Brain pericyte (primary cell): ENCODE measurements around the gene SSR3.

Experiments
- DNase-seq: peaks from one replicate; pipeline ENCODE4 v3.0.0-alpha.2; 2012; ENCODE audit warnings: low read depth, low spot score

The SSR3 gene

DNA sequence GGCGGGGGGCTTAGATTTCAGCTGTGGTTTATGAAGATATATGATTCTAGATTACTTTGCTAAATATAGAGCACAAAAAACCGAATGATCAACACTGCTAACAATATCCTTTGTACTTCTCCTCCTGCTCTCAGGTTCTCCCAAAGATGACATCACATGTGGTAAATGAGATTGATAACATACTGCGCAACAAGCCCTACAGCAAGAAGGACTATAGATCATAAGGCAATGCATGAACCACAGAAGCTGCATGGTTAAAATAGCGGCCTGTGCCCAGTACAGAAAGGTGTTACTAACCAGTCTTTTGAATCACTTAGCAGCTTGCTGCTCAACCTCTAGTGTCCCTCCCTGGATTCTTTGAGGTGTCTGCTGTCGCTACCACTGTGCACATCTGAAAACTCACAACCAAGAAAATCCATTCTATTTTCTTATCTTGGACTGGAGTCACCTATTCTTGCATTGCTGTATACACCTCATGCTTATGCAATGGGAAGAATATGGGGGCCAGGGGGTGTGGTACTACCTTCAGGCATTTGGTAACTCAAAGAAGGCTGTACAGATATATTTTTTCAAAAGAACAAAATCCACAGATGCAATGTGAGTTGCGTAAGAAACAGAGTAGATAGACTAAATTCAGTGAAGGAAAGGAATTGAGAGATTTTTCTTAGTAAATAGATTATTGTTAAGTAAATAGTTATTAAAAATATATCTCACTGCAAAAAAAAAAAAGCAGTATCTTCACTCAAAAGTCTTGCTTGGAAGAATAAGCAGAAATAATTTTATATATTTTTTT is 18.2 kb downstream of the SSR3 start:
- DNase-seq = no peak

DNA sequence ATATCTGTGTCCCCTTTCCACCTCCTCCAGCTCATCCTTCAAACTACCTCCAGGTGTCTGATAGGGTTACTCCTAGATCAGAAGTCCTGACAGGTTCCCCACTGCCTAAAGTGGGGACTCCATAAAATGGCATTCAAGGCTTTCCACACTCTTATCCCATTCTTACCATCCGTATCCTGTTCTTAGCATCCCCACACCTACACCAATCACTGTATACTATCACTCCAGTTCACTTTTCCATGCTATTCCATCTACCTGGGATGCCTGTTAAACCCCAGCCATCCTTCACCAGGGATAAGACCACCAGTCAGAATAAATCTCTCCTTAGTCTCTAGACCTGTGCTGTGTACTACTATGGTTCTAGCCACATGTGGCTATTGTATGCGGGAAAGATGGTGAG is 19.1 kb downstream of the SSR3 start:
- DNase-seq = no peak

DNA sequence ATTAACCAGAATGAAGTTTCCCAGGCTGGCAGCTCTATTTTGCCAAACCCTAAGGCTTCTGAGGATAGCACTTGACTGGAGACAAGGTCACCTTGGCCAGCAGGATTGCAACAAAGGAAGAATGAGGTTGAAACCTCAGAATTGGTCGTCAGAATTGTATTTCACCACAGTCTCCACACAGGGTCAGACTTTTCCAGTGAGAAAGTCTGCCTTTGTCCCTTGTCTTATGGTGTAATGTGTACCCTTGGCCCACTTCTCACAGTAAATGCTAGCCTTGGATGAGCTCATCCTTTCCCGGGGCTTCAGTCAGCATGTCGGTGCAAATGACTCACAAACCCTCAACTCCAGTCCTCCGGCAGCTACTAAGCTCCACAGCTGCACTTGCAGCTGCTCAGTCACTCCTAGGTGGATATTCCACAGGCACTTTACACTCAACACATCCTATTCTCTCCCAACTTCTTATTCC is 19.7 kb downstream of the SSR3 start:
- peak; percentile 97 for DNase-seq

DNA sequence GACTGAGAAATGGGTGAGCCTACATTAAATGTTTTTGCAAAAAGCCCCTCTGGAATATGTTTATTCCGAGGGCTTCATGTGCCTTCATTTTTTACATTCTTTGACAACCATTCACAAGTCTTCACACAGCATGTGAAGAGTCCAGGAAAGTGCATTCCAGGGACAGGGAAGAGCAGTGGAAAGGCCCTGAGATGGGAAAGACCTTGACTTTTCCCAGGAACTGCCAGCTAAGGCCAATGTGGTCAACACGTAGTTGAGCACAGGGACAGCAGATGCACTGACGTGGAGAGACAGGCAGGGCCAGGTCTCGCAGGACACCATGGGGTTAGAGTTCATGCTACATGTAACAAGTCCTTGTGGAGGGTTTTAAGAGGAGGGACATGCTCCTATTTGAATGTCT is 21.7 kb downstream of the SSR3 start:
- DNase-seq = peak; percentile 53

DNA sequence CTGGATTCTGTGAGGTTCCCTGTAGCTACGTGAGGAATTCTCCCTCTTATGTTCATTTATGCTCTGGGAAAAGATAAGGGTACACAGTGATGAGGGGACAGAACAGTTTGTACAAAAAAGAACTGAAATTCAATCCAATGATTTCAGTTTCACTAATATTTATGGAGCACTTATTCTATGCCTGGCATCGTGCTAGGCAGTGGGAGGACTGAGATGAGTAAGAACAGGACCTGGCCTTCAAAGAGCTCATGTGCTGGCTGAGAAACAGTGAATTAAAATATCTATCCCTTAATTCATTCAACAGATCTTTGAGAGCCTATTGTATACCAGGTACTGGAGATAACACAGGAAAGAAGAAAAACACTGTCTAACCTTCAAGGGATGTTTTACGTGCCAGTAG is 22.2 kb downstream of the SSR3 start:
- no peak for DNase-seq

DNA sequence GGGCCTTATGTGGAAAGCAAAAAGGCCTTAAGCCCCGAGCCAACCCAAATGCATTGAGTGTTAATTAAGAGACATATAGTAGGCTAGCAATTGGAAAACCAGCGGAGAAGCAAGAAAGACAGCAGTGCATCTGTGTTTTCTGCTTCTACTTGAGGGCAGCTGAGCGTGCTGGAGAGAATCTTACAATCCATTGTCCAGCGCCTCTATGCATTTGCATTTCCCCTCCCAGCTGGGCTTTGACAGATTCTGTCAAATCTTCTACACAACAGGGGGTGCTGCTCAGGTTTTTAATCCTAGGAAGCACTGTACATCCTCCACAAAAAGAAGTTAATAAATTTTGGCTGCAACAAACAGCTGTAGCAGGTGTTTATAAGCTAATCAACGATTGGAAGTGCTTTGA is 23.9 kb downstream of the SSR3 start:
- no peak for DNase-seq

DNA sequence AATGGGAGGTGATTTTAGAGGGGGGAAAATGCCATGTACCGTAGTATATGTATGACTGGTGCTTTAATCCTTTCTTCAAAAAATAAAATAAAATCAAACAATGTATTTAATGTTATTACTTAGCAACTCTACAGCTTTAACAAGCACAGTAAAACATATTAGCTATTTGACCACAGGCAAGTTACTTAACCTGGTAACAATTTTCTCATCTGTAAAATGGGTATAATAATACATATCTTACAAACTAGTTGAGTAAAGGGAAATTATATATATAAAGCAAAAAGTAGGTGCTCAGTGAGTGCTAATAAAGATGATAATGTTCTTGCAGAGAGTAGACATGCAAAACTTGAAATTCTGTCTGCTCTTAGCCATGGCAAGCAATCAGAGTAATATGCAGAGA is 27.9 kb downstream of the SSR3 start:
- no peak for DNase-seq

DNA sequence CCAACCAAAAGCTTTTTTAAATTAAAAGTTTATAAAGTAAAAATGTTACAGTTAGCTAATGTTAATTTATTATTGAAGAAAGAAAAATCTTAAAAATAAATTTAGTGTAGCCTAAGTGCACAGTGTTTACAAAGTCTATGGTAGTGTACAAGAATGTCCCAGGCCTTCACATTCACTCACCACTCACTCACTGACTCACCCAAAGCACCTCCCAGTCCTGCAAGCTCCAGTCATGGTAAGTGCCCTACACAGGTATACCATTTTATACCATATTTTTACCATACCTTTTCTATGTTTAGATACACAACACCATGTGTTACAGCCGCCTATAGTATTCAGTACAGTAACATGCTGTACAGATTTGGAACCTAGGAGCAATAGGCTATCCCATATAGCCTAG is 29.1 kb downstream of the SSR3 start:
- no peak for DNase-seq

DNA sequence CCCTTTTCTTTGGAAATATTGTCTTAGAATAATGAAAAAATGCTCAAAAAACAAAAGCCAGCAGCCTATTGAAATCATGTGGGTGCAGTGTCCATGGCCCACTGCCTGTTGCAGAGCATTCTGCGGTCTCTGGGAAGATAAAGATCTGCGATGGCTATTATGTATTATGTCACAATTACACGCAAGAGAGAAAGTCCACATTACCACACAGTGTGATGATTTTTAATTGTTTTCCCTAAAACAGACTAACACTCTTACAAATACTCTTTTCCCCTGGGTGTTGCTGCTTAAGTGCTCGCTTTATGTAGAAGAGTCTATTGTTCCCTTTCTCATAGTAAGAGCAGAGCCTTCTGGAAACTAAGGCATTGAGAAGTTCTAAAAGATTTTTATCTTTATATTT is 32.2 kb downstream of the SSR3 start:
- no peak for DNase-seq

DNA sequence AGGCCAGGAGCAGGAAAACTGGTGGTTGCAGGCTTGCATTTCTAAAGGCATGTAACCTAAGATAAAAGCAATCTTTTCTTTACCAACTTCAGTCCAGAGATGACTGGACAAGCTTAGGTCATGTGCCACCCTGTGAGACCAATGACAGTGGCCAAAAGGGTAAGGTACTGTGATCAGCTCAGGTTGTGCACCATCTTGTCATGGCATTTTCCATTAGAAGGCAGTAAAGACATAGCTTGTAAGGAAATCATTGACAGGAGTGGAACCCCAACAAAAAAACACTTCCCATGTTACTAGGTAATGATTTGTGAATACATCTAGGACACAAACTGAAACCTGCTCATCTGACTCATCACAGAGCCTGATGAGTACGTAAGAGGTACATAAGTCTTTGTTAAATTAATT is 35.2 kb downstream of the SSR3 start:
- no peak for DNase-seq

DNA sequence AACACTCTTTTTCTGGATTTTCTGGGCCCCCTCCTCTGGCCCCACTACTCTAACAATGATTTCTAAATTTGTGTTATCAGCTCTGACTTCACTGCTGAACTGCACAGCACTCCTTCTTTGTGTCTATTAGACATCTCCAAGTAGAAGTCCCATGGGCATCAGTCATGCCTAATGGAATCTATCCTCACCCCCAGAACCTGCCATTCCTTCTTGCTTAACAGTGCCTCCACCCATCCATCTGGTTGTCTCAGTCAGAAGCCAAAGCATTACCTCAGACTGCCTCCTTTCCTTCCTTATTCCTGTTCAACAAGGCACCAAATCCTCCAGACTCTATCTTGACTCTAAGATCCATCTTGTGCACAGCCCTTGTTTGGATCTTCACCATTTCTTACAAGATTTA is 36.2 kb downstream of the SSR3 start:
- DNase-seq = no peak

DNA sequence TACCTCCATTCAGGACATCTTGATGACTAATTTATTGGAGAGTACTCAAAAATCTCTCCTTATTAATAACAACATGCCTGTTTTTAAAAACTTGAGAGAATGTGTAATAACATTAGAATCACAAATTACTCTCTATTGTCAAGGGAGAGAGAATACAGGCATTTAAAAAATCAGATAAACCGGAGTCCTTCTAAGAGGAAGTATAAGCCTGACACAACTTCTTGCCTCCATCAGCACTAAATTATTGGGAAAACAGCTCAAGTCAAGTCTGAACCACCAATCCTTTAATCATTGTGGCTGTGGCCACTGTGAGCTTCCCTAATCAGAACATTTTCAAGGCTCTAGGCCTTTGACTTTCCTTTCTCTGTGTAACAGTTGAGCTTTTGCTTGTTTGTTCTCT is 38.0 kb downstream of the SSR3 start:
- no peak for DNase-seq

DNA sequence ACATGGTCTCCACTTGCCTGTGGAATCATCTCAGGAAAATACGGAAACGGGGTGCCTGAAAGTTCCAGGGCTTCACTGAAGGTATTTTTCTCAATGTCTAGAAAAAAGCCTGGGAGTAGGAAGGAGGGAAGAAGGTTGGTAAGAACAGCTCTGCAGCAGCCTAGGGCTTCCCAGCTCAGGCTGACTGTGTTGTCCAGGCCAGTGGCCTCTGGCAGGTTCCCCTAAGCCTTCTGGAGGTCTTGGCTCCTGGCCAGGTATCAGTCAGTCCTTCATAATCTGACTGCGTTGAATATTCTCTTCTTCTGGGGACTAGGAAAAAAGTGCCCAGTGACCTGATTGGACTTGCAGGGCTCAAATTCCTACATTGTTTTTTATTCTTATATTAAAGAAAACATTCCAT is 38.6 kb downstream of the SSR3 start:
- DNase-seq = no peak

DNA sequence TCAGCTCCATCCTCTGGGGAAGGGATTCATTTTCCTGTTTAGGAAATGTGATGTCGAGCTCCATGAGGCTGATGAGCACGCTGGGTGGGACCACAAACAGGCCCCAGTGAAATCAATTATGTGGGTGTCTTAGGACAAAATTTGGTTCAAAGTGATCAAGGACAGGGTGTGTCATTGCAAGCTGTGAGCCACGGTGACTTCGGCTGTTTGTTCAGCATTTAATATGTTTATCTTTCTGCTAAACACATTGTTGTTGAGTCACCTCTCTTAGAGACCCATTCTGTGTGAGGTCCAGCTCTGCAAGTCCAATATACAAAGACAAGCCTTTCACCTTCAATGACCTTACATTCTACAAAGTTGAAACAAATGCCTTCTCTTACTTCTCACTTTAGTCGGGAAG is 41.3 kb downstream of the SSR3 start:
- DNase-seq = no peak

DNA sequence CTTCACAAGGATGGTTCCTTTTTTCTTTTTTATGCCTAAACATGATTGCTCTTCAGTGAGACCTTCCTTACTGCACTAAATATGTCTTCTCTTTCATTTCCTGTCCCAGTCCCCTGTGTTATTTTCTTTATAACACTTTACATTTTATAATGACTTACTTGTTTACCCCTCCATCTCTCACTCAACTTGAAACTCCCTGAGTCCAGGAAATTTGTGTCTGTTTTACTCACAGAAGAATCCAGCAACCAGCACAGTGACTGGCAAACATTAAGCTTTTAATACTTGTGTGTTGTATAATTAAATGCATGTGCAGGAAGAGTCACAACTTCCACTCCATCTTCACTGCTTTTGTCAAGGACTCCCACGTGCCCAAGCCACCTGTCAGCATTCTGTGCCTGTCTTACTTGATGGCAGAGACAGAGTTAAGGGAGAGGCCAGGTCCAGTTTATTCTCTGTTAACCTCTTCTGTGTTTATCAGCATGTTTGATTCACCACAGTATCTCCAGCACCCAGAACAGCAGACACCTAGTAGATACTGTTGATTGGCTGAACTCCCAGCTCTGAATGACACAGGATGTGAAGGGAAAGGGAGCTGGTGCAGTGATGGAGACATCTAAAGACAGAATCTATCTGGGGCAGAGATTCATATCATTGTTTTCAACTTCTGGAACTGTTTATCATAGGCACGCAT is 42.8 kb downstream of the SSR3 start:
- no peak for DNase-seq

DNA sequence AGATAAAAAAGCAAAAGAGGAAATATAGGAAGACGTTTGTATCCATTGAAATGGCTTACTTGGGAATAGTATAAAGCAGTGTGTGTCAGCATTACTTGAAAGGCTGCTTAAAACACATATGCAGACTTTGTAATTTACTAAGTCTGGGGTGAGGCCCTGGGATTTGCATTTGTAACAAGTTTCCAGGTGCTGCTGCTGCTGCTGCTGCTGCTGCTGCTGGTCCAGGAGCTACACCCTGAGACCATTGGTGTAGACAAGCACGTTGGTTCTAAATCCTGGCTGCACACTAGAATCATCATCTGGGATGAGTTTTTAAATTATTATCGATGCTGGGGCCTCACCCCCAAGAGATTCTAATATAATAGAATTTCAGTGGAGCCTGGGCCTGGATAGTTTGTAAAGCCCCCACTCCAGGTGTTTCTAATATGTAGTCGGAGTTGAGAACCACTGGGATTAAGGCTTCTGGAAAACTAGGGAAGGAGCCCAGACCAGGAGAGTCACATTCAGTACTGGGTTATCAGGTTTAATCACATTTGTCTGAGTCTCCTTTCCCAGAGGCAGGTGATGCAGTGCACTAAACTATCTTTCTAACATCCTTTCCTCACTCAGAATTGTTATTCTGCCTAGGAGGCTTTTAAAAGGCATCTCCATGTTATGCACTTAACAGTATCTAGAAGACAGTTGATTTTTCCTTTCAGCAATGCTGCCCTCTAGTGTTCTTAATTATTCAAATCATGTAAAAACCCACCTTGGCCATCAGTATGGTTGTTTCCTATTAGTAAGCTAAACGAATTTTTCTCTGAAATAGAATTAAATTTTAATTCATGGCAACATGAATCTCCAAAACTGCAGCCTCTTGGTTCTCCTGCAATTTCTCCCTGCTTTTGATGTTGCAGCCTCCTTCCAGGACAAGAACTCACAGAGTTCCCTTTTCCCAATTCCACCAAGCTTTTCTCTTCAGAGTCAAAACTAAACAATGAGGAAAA is 45.4 kb downstream of the SSR3 start:
- DNase-seq = peak; percentile 30

DNA sequence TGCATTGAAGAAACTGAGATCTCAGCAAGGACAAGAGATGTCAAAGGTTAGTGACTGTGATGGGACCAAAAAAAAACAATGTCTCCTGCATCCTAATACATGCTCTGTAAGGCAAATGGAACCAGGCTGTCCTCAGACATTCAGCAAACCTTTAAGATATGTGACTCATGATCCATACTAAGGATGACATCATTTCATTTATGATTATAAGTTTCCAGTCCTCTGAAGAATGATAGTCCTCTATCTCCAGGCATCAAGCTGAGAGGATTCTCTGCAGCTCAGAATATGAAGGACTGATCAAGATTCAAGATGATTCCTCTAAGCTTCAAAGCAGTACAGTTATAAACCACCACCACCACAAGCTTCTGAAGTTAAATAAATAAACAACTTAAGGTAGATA is 47.6 kb downstream of the SSR3 start:
- no peak for DNase-seq

DNA sequence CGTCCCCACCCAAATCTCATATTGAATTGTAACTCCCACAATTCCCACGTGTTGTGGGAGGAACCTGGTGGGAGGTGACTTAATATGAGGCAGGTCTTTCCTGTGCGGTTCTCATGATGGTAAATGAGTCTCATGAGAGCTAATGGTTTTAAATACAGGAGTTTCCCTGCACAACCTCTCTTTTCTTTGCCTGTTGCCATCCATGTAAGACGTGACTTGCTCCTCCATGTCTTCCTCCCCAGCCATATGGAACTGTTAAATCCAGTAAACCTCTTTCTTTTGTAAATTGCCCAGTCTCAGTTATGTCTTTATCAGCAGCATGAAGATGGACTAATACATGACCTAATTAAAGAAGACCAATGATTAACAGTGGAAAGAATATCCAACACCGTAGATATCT is 56.6 kb downstream of the SSR3 start:
- DNase-seq = no peak

DNA sequence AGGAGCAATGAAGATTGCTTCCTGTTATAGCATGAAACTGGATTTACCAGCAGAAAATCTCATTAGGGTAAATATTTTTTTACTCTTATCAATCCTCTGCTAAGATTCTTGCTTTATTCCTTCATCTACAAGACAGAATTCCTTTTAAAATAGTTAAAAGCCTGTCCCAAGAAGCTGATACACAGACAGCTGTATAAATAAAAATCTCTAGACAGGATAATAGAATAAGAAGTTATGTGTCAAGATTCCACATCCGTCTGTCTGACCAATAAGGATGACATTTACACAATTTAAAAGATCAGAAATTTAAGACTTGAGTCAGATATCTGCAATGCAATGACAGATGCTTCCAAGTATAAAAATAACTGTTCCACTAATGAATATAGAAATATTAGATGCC is 57.6 kb downstream of the SSR3 start:
- DNase-seq = no peak

DNA sequence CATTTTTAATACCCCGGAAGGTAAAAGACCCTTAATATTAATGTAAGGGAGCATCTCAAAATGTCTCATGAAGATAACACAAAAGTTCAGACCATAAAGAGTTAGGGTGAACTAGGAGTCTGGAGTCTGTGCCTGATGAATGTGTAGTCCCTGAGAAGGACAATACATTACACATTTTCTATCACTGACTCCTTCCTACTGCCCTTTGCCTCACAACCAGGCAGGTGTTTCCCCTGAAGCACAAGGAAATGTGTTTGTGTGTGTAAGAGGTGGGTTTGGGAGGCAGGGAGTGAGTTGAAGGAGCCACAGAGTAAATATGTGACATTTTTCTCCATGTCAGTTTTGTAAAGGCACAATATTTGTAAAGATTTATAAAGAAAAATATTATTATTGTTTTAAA is 59.1 kb downstream of the SSR3 start:
- DNase-seq = no peak

DNA sequence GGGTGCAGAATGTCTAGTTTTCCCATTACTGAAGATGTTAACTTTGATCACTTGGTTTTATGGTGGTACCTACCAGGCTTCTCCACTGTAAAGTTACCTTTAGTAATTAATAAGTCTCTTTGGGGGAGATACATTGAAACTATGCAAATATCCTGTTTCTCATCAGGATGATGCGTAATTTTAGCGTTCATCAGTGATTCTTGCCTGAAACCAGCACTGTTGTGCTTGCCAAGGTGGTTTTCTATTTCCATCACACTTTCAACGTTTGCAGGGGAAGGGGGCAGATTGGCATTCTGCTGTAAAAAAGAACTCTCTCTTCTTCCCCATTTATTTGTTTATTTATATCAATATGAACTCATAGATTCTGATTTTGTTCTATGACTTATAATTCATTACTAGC is 61.0 kb downstream of the SSR3 start:
- DNase-seq = no peak

DNA sequence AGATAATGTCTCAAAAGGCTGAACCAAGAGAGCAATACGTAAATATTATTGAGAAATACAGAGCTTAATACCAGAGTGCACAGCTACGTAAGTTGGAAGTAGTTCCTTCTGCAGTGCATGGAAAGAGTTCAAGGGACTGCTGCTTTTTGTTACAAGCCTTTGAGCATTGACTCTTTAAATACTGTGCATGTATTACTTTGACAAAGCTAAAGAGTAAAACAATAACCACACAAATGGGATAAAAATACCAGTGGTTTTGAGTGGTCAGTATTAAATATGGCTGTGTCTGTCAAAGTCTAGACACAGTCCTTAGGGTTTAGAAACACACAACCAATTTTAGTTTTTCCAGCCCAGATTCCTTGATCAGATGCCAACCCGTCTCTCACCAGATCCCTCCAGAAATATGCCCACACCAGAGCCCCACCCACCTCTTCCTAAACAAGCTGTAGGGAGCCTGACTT is 62.1 kb downstream of the SSR3 start:
- no peak for DNase-seq
